GM12878 (cell line): Measurements from ENCODE around the gene FAM167B. TPM values are rescaled to one million over a fixed set of nuclear protein-coding genes. Genes with fewer than 3 reads are reported as not detected.

Experiments
- ATAC-seq: fragments of 200-7000 bp; cut with Tn5 transposase; 3 replicates; pipeline ENCODE4 v1.9.1; 2020; ENCODE audit warnings: mild to moderate bottlenecking, moderate library complexity
- BruUV-seq: library from RNA; stranded (reverse); fragments of 400-500 nt; replicated peaks from 2 replicates; lab custom pipeline; 2021; lab: Mats Ljungman, UMichigan
- CTCF ChIA-PET: fragments of 300-600 bp; sonication (Branson Sonifier 250); formaldehyde crosslinking; extraction: SDS; loops from one replicate; lab custom pipeline; 2021; ENCODE audit warnings: inconsistent platforms; lab: Yijun Ruan, JAX
- POLR2A ChIA-PET: fragments of 350-600 bp; formaldehyde crosslinking; extraction: SDS; loops from one replicate; lab custom pipeline; 2021; ENCODE audit warnings: inconsistent platforms; lab: Charles Lee
- RAD21 ChIA-PET: fragments of 300-600 bp; sonication (Branson Sonifier 250); formaldehyde crosslinking; loops from one replicate; lab custom pipeline; 2023; ENCODE audit warnings: antibody characterized with exemption; ENCODE audit not compliant: unreplicated experiment; lab: Charles Lee
- SMC1A ChIA-PET: fragments of 300-600 bp; sonication (Branson Sonifier 250); formaldehyde crosslinking; loops from one replicate; lab custom pipeline; 2023; ENCODE audit not compliant: unreplicated experiment, uncharacterized antibody; lab: Charles Lee
- DNase-seq: peaks from one replicate; pipeline ENCODE4 v3.0.0-alpha.2; 2011; ENCODE audit warnings: low read depth, low spot score
- FAIRE-seq: peaks from 3 replicates; lab custom pipeline; 2011; peaks lifted over from hg19 to GRCh38; lab: Jason Lieb, UNC
- H2AFZ ChIP-seq: 2 replicates; pipeline ENCODE4 v1.6.0; 2011; ENCODE audit warnings: low read depth, low read length, control low read depth; ENCODE audit not compliant: control insufficient read depth
- H3K27ac ChIP-seq: 2 replicates; pipeline ENCODE4 v1.5.1; 2011; ENCODE audit warnings: control low read depth; ENCODE audit not compliant: control insufficient read depth, insufficient read depth
- H3K27me3 ChIP-seq, 2 experiments: replicated peaks in 1 of 2; 2 replicates each; pipeline versions ENCODE4 v1.6.0 to v1.6.1; 2011; ENCODE audit warnings: low read length in 1 of 2; ENCODE audit not compliant: control insufficient read depth in 2 of 2, insufficient read depth in 2 of 2
- H3K36me3 ChIP-seq, 2 experiments: 2 replicates each; pipeline ENCODE4 v1.5.1; 2011; ENCODE audit warnings: low read length in 1 of 2; ENCODE audit not compliant: control insufficient read depth in 2 of 2, insufficient read depth in 2 of 2
- H3K4me1 ChIP-seq: 2 replicates; pipeline ENCODE4 v1.6.1; 2011; ENCODE audit warnings: mild to moderate bottlenecking, low read length, moderate library complexity, mixed read lengths; ENCODE audit not compliant: control insufficient read depth, insufficient read depth
- H3K4me2 ChIP-seq: 2 replicates; pipeline ENCODE4 v1.6.0; 2011; ENCODE audit warnings: control low read depth; ENCODE audit not compliant: control insufficient read depth, insufficient read depth
- H3K4me3 ChIP-seq: fragments of 200-600 bp; sonication (generic); 2 replicates; pipeline ENCODE4 v1.5.1; 2016
- H3K79me2 ChIP-seq: 2 replicates; pipeline ENCODE4 v1.6.0; 2011; ENCODE audit warnings: low read length; ENCODE audit not compliant: control insufficient read depth, insufficient read depth
- H3K9ac ChIP-seq: 2 replicates; pipeline ENCODE4 v1.8.0; 2011; ENCODE audit warnings: low read length, control low read depth, mixed read lengths; ENCODE audit not compliant: control insufficient read depth, insufficient read depth
- H3K9me3 ChIP-seq: replicated peaks from 3 replicates; pipeline ENCODE4 v1.5.1; 2011; ENCODE audit warnings: mild to moderate bottlenecking, low read length; ENCODE audit not compliant: control insufficient read depth, insufficient read depth
- H4K20me1 ChIP-seq: 2 replicates; pipeline ENCODE4 v1.6.0; 2011; ENCODE audit not compliant: control insufficient read depth, insufficient read depth
- BHLHE40 ChIP-seq, 2 experiments: fragments of 450-650 bp in 1 of 2; IDR thresholded peaks; 2 replicates each; pipeline ENCODE4 v1.6.1; 2011 to 2017; ENCODE audit warnings: low read depth in 2 of 2, borderline replicate concordance in 1 of 2, improper control_type of control experiment in 1 of 2, low read length in 1 of 2, mild to moderate bottlenecking in 1 of 2
- CBFB ChIP-seq: IDR thresholded peaks from 2 replicates; pipeline ENCODE4 v1.6.1; 2016; ENCODE audit warnings: antibody characterized with exemption, low read depth
- DPF2 ChIP-seq: fragments of 450-650 bp; IDR thresholded peaks from 2 replicates; pipeline ENCODE4 v1.6.1; 2017; ENCODE audit warnings: mild to moderate bottlenecking
- E2F8 ChIP-seq: fragments of 450-650 bp; IDR thresholded peaks from 2 replicates; pipeline ENCODE4 v1.6.1; 2018; ENCODE audit warnings: mild to moderate bottlenecking, low read depth, moderate library complexity; ENCODE audit not compliant: partially characterized antibody
- FOS ChIP-seq: IDR thresholded peaks from 3 replicates; pipeline ENCODE4 v1.6.1; 2011; ENCODE audit warnings: borderline replicate concordance; ENCODE audit not compliant: insufficient read length; ENCODE audit errors: extremely low read depth
- GATAD2B ChIP-seq: fragments of 450-650 bp; conservative IDR thresholded peaks from 2 replicates; pipeline ENCODE4 v1.6.1; 2017; ENCODE audit warnings: low read depth, mild to moderate bottlenecking, moderate library complexity
- PRDM15 ChIP-seq: fragments of 450-650 bp; formaldehyde crosslinking; IDR thresholded peaks from 2 replicates; pipeline ENCODE4 v1.4.0; 2020; ENCODE audit warnings: mild to moderate bottlenecking, moderate library complexity
- REST ChIP-seq: IDR thresholded peaks from 2 replicates; pipeline ENCODE4 v1.6.1; 2012; ENCODE audit warnings: mild to moderate bottlenecking, low read depth, low read length
- SRF ChIP-seq, 2 experiments: IDR thresholded peaks; 2 replicates each; pipeline ENCODE4 v1.6.1; 2011; ENCODE audit warnings: low read depth in 2 of 2, low read length in 2 of 2, mild to moderate bottlenecking in 1 of 2, moderate library complexity in 1 of 2
- STAT1 ChIP-seq: fragments of 450-650 bp; conservative IDR thresholded peaks from 2 replicates; pipeline ENCODE4 v1.6.1; 2014; ENCODE audit warnings: antibody characterized with exemption, mild to moderate bottlenecking
- STAT3 ChIP-seq: IDR thresholded peaks from 2 replicates; pipeline ENCODE4 v1.6.1; 2011; ENCODE audit warnings: low read depth, low read length, improper control_type of control experiment
- TCF3 ChIP-seq: IDR thresholded peaks from 2 replicates; pipeline ENCODE4 v1.6.1; 2012; ENCODE audit warnings: low read depth, mild to moderate bottlenecking, low read length, borderline replicate concordance; ENCODE audit not compliant: insufficient read depth
- ZNF622 ChIP-seq: fragments of 450-650 bp; IDR thresholded peaks from 2 replicates; pipeline ENCODE4 v1.6.1; 2017; ENCODE audit warnings: mild to moderate bottlenecking, inconsistent platforms
- WGBS: methylation state at CpG from one replicate; pipeline ENCODE4 v1.1.6; 2016; ENCODE audit warnings: low lambda C conversion rate; ENCODE audit not compliant: insufficient replicate concordance, insufficient coverage; ENCODE audit errors: missing lambda C conversion rate; 5-methylcytosine and 5-hydroxymethylcytosine counted together
- in situ Hi-C: fragments of 300-500 bp; cut with MboI; formaldehyde crosslinking; loops from 9 replicates; pipeline ENCODE4 v1.14.3; 2018; ENCODE audit warnings: mixed read lengths
- intact Hi-C: fragments of 100-400 bp; cut with micrococcal nuclease; formaldehyde crosslinking; loops from one replicate; pipeline ENCODE4 v1.14.2; 2022; ENCODE audit not compliant: unreplicated experiment
- polyA plus RNA-seq, 11 experiments: library from polyadenylated mRNA; depleted of rRNA in 4 of 11; unstranded in 6 of 11; stranded (reverse) in 5 of 11; fragments of >200 nt; fragmentation: Nextera tagmentation in 4 of 11; fragmentation: Illumina TruSeq in 1 of 11; extraction: Ambion mirVana in 4 of 11; extraction: Trizol in 1 of 11; gene quantifications; 1 replicate in 1 of 11; 2 replicates in 10 of 11; pipeline versions ENCODE4 v1.2.1 to v1.2.3, GENCODE V29; 2011 to 2016; ENCODE audit warnings: inconsistent platforms in 2 of 11, missing spikeins in 2 of 11, low read depth in 1 of 11
- total RNA-seq, 4 experiments: library from RNA; depleted of rRNA in 3 of 4; stranded (reverse); fragments of >200 nt in 3 of 4; fragmentation: Illumina TruSeq in 1 of 4; extraction: Trizol in 1 of 4; gene quantifications; 2 replicates each; pipeline versions ENCODE4 v1.2.1 to v1.2.3, GENCODE V29; 2013 to 2021

The FAM167B gene
- total and polyA plus RNA-seq, 10 of the 15 experiments (the other 5 are each of a cell fraction or from before 2014, with no cell fraction given): 0.07 to 1.2 (median 0.36) TPM; not detected in 2

- Histone ChIP-seq H3K27me3 (no peaks in the 10 kb centered on the region), H3K4me3 (no peak overlapping the region), H3K27ac (no peak overlapping the region), H3K9ac (no peak overlapping the region), H3K4me1 (peaks cover 7% of the 10 kb centered on the region), H4K20me1 (no peaks in the 10 kb centered on the region), H2AFZ (no peak overlapping the region), H3K4me2 (no peak overlapping the region), H3K9me3 (no peaks in the 10 kb centered on the region), H3K79me2 (no peaks in the 10 kb centered on the region; the same call in none of the 2 replicates), H3K36me3 (peaks cover 1 to 12% of the 10 kb centered on the region in 2 experiments)
- ATAC-seq: no peak
- POLR2A ChIA-PET: interaction anchor here (0.6 to 1.0 kb wide), 2 partner anchors 16 to 109 kb away, joined by 3 to 6 read pairs; no protein-coding TSS in a partner anchor
- no peak for DNase-seq
- BruUV-seq: no TSS peak
- FAIRE-seq: no peak
- in situ Hi-C loops: no loop called here
- WGBS: 91% methylated on average over 31 of the region's 31 CpGs
- RAD21 ChIA-PET: no interaction called here
- intact Hi-C loops: no loop called here
- CTCF ChIA-PET: interaction anchor here (0.7 kb wide), 1 partner anchor 59 kb away, joined by 3 read pairs; no protein-coding TSS in a partner anchor
- SMC1A ChIA-PET: no interaction called here
- TF ChIP-seq SRF (IDR thresholded peaks at IDR 0.05; ENCODE audit: low read depth in 2 of 2, low read length in 2 of 2): no peak
- no peak for TF ChIP-seq FOS
- TF ChIP-seq STAT3: no peak
- no peak for TF ChIP-seq GATAD2B
- TF ChIP-seq DPF2: no peak
- TF ChIP-seq BHLHE40 (IDR thresholded peaks at IDR 0.05; ENCODE audit: borderline replicate concordance in 1 of 2, low read depth in 2 of 2, low read length in 1 of 2): no peak
- TF ChIP-seq TCF3: no peak
- TF ChIP-seq CBFB: no peak
- no peak for TF ChIP-seq STAT1
- TF ChIP-seq E2F8: no peak
- TF ChIP-seq REST: no peak
- TF ChIP-seq PRDM15 (CRISPR knock-in tag): no peak
- TF ChIP-seq ZNF622: no peak
Measured at GRCh38 chr1:32274646-32275340, 27.8 kb downstream of the FAM167B start.
